GM19452 (cell line): Measurements from ENCODE around the gene SPRY4.
"Not testable (repeated sequence)": the region's sequence is repeated elsewhere in the genome, so short reads cannot be mapped to it uniquely, and the experiment has no call there.

Experiments used
- ATAC-seq: cut with Tn5 transposase; IDR thresholded peaks from one replicate; pipeline ENCODE4 v1.9.1; 2021; ENCODE audit not compliant: unreplicated experiment

The SPRY4 gene

GRCh38 chr5:142339781-142340180 lies 15.0 kb upstream of the SPRY4 start:
- no peak for ATAC-seq

GRCh38 chr5:142334538-142334937 lies 9.7 kb upstream of the SPRY4 start:
- no peak for ATAC-seq

DNA sequence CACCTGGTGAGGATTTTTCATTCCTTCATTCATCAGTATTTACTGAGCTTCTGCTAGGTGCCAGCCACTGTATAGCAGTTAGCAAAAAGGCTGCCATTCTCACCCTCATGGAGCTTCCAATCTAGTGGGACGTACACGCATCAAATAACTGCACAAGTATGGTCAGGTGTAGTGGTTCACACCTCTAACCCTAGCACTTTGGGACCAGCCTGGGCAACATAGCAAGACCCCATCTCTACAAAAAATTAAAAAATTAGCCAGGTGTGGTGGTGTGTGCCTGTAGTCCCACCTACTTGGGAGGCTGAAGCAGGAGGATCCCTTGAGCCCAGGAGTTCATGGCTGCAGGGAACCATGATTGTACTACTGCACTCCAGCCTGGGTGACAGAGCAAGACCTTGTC lies 8.9 kb upstream of the SPRY4 start:
- ATAC-seq: not testable (repeated sequence)

DNA sequence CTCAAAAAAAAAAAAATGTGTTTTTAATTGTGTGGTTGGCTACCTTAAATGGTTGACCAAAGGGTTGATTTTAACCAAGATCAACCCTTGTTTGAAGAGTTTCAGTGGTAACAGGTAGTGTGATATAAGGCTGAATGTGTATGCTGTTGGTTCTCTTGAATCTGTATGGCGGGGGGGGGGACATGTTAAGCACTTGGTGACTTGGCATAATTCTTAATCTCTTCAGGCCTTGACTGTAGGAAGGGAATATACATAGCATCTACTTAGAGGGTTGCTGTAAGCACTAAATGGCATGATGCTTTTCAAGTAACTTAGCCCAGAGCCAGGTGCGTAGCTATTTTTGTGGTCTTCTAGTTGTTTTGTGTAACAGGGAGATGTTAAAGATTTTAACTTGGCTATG lies 5.6 kb upstream of the SPRY4 start:
- ATAC-seq: no peak

- ATAC-seq: no peak
These were observed 5.2 kb upstream of the SPRY4 start for GRCh38 chr5:142330026-142330425.

GRCh38 chr5:142327111-142327842 lies 2.5 kb upstream of the SPRY4 start:
- no peak for ATAC-seq

- no peak for ATAC-seq
These were observed 1.7 kb upstream of the SPRY4 start for GRCh38 chr5:142326480-142326938.

DNA sequence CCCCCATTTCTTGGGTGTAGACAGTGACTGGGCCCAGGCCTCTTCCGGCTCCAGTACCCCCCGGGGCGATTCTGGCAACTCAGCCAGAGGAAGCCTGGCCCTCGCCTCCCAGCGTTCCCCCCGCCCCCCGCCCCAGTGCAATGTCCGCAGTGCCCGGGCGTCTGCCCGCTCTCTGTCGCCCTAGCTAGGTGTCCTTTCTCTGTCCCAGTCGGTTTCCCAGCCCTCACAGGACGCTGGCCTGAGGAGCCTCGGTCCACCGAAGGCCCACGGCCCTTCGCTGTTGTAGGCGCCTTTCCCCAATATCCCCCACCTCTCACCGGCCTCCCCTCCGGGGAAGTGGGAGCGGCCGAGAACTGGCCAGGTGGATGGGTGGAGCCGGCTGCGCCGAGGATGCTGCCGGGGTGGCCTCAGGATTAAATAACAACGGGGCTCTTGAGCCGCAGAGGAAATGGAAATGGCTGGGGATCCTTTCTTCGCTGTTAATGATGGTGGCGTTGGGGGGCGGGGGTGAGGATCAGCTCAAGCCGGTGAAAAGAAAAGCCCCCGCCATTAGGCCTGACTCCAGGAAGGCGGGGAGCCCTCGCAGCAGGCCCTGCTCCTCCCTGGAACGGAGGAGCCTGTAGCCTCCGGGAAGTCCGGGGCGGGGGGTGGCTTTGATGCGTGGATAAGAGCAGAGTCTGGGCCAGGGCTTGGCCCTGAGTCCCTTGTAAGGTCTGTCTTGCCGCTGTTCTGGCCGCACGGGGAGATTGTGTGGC lies 1.1 kb upstream of the SPRY4 start:
- ATAC-seq: no peak

DNA sequence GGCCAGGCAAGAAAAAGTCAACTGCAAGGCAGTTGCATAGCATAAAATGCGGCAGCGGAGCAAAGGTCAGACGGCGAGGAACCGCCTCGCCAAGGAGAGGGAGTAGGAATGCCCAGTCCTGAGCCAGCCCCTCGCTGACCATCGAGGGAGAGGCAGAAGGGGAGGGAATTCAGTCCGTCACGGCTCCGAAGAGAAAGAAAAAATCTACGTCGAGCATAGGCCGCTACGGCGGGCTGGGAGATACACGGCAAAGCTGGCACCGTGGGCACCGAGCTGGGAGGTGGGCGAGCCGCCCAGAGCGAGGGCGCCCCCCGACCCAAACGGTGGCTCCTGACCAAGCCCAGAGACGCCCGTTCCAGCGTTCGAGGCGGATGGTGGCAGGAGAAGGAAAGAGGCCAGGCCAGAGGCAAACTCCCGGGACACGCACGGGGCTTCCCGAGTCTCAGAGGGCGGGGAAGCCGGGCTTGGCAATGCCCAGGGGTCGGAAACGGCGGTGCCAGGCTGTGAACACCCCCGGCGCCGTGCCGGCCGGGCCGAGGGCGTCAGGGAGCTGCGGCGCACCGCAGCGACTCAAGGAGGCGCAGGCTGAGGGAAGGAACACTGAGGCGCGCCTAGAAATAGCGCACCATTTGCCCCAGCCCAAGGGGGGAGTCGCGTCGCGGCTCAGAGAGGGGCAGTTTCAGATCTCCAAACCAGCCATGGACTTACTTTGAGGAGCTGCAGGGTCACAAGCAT lies 518 bp downstream of the SPRY4 start:
- peak; percentile 52 for ATAC-seq

GRCh38 chr5:142323480-142324135 lies 1.2 kb downstream of the SPRY4 start:
- no peak for ATAC-seq

DNA sequence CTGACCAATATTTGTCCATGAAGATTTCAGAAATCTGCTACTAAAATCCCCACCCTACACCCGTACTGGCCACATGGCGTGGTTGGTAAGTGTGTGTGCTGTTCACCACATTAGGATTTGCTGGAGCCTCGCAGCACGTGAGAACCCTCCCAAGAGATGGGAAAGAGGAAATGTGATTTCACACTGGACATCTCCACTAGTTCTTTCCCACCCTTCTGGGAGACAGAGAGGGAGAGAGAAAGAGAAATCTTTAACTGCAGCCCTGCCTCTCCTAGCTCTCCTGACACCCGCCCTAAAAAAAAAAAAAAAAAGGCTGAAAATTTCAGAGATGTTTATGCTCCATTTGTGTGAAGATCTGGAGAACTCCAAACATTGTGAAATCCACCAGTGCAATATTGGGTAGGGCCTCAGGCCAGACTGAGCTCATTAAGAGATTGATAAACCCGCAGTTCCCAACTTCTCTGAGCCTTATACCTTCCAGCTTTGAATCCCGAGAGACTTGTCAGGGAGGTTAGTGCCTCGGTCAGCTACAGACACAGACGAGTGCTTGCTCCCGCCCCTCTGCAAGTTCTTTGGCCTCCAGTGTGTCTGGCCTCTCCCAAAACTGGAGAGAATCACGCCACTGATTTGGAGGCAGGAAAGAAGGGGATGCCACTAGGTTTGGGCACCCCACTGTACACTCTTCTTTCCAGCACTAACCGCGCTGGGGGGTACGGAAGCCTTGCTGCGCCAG lies 1.9 kb downstream of the SPRY4 start:
- no peak for ATAC-seq

DNA sequence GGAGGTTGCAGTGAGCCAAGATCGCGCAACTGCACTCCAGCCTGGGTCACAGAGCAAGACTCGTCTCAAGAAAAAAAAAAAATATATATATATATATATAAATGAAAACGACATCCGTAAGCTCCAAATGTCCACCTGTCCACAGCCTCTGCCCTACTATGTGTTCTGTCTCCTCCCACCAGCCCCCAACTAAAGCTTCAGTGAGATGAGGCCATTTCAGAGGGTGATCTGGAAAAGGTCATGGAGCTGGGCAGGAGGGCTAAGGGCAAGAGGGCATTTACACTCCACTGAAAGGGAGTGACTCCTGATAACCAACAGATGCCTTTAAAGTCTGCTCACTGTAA lies 2.4 kb downstream of the SPRY4 start:
- ATAC-seq: no peak

- ATAC-seq: no peak
These were observed 3.8 kb downstream of the SPRY4 start for GRCh38 chr5:142320851-142321560.

DNA sequence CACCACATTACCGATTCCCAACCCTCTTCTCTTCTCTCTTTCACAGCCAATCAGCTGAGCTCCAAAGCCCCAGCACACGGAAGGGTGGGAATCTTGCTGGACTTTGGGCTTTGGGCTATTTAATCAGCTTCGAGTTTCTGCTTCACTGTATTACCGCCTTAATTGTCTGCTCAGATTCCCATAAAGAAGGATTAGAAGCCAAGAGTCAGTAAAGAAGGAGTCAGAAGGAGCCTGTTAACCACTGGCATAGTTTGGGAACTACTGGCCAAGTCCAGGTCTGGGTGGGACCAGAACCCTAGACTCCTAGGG lies 4.4 kb downstream of the SPRY4 start:
- no peak for ATAC-seq

GRCh38 chr5:142319560-142320429 lies 5.0 kb downstream of the SPRY4 start:
- ATAC-seq: no peak

DNA sequence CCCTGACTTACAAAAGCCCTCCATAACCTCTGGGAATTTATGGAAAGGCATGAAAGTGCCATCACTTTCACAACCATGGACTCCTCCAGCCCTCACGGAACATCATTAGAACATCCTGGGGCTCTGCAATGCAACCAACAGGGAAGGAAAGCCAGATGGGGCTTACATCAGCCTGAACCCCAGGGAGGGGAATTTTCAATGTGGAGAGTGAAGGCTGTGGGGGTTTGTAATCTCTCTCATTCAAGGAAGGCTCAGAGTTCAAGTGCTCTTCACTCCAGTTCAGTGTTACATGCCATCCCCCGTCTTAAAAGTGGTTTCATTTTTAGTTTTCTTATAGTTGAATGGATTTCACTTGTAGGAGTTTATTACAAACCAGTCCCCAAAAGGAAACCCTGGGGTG lies 5.7 kb downstream of the SPRY4 start:
- no peak for ATAC-seq

DNA sequence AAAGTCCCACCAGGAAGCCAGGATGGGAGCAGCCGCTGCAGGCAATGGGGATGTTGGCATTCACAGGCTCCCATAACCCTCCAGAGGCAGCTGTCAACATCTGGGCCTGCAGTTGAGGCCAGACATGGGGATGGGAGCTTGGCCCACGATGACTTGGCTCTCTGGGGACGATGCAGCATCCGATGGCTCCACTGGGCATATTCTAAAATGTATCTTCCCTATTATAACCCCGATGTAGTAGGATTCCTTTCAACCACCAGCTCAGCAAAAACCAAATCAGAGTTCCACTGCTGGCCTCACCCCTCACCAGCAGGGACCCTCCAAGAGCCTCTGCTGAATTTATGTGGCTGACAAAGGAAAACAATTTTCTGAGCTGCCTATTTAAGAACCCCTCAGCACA lies 7.1 kb downstream of the SPRY4 start:
- ATAC-seq: no peak

DNA sequence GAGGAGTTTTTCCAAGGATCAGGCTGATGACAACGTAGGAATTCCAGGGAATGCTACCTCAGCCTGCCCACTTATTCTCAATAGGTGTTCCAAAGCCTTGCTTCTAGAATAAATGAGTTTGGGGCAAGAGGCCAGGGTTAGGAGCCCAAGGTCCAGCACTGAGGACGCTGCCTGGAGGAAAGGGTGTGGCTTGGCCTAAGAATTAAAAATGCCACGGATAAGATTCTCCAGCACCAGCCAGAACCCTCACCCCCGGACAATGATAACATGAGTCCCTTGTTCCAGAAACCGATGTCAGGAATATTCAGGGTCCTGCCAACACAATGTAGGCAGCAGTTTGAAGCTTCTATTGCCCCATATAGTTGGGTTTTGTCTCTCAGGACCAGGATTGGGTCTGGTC lies 7.6 kb downstream of the SPRY4 start:
- ATAC-seq: no peak

- no peak for ATAC-seq
These were observed 8.1 kb downstream of the SPRY4 start for GRCh38 chr5:142316681-142317080.
